ENCODE data around the gene ZSWIM9. TPM values are rescaled to one million over a fixed set of nuclear protein-coding genes. Genes with fewer than 3 reads are reported as not detected.

The ZSWIM9 gene
- total RNA-seq, 1 donor from 2014 or later: 13.4 TPM

DNA sequence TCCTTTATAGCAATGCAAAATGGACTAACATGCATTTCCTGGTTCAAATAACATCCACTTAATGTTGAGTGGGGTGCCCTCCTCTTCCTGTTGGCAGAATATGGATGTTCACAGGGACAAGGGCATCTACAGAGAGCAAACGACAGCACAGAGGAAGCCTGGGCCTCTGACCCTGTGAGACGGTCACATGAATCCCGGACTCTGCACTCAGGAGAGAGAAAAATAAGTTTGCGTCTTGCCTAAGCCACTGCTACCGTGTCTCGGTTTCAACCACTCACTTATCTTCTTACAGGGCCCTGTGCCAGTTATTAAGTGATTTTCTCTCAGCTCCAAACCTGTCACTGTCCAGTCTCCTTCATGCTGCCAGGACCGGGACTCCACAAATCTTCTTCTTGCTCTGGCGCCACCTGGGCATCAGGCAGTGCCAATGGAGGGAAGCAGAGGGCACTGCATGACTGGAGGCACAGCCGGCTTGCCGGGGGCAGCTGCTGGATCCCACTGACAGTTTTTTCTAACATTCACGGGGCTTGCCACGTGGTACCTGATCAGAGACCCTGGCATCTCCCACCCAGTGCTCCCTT, 12.2 kb upstream of the ZSWIM9 start:
- no peaks in the 10 kb centered on the region for H3K9me3 Mint-ChIP-seq
- peaks cover 21% of the 10 kb centered on the region for H3K36me3 Mint-ChIP-seq (ENCODE audit: low read depth)
- TF ChIP-seq, protein P1, sequence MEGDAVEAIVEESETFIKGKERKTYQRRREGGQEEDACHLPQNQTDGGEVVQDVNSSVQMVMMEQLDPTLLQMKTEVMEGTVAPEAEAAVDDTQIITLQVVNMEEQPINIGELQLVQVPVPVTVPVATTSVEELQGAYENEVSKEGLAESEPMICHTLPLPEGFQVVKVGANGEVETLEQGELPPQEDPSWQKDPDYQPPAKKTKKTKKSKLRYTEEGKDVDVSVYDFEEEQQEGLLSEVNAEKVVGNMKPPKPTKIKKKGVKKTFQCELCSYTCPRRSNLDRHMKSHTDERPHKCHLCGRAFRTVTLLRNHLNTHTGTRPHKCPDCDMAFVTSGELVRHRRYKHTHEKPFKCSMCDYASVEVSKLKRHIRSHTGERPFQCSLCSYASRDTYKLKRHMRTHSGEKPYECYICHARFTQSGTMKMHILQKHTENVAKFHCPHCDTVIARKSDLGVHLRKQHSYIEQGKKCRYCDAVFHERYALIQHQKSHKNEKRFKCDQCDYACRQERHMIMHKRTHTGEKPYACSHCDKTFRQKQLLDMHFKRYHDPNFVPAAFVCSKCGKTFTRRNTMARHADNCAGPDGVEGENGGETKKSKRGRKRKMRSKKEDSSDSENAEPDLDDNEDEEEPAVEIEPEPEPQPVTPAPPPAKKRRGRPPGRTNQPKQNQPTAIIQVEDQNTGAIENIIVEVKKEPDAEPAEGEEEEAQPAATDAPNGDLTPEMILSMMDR (conservative IDR thresholded peaks at IDR 0.05): no peak
- no peak for DNase-seq (ENCODE audit: low read depth, low spot score)
- H3K27ac Mint-ChIP-seq (ENCODE audit: unreplicated experiment): no peak overlapping the region
- no peak overlapping the region for H3K4me3 Mint-ChIP-seq
- H3K27me3 Mint-ChIP-seq (ENCODE audit: low read depth): no peaks in the 10 kb centered on the region
- H3K4me1 Mint-ChIP-seq: no peaks in the 10 kb centered on the region

DNA sequence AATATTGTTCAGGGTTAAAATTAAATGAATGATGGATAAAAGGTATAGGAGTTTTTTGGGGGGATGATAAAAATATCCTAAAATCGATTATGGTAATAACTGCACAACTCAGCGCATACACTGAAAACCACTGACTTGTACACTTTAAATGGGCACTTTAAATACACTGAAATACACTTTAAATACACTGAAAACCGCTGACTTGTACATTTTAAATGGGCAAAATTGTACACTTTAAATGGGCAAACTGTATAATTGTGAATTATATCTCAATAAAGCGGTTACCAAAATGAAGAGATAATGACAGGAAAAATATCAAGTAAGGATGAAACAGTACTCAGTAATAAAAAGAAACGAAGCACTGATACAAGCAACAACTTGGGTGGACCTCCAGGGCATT, 1.8 kb upstream of the ZSWIM9 start:
- H3K27ac Mint-ChIP-seq (ENCODE audit: unreplicated experiment): no peak overlapping the region
- peak overlapping the region; percentile 94 for H3K4me3 Mint-ChIP-seq
- peaks cover 22% of the 10 kb centered on the region for H3K4me1 Mint-ChIP-seq
- H3K27me3 Mint-ChIP-seq (ENCODE audit: low read depth): no peaks in the 10 kb centered on the region
- TF ChIP-seq, protein P1 (conservative IDR thresholded peaks at IDR 0.05): no peak
- peaks cover 6% of the 10 kb centered on the region for H3K36me3 Mint-ChIP-seq (ENCODE audit: low read depth)
- no peak for DNase-seq (ENCODE audit: low read depth, low spot score)
- no peaks in the 10 kb centered on the region for H3K9me3 Mint-ChIP-seq

DNA sequence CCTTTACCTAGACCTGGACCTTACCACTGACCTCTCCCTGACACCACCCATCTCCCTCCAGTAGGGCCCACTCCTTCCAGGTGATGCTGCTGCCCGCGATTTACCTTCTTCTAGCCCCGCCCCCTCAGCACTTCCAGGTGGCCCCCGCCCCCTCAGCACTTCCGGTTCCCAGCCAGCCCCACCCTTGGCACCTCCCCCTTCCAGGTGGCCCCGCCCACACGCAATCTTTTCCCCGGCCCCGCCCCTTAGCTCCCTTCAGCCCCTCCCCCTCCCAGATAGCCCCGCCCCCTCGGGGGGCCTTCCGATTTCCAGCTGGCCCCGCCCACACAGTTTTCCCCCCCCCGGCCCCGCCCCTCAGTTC, 922 bp upstream of the ZSWIM9 start:
- Mint-ChIP-seq H3K36me3 (ENCODE audit: low read depth) (peaks cover 11% of the 10 kb centered on the region), H3K4me3 (peak overlapping the region; percentile 94), H3K27me3 (ENCODE audit: low read depth) (no peaks in the 10 kb centered on the region), H3K4me1 (peaks cover 22% of the 10 kb centered on the region), H3K27ac (ENCODE audit: unreplicated experiment) (no peak overlapping the region), H3K9me3 (no peaks in the 10 kb centered on the region)
- DNase-seq (ENCODE audit: low read depth, low spot score): peak; percentile 74
- TF ChIP-seq, protein P1 (conservative IDR thresholded peaks at IDR 0.05): no peak

DNA sequence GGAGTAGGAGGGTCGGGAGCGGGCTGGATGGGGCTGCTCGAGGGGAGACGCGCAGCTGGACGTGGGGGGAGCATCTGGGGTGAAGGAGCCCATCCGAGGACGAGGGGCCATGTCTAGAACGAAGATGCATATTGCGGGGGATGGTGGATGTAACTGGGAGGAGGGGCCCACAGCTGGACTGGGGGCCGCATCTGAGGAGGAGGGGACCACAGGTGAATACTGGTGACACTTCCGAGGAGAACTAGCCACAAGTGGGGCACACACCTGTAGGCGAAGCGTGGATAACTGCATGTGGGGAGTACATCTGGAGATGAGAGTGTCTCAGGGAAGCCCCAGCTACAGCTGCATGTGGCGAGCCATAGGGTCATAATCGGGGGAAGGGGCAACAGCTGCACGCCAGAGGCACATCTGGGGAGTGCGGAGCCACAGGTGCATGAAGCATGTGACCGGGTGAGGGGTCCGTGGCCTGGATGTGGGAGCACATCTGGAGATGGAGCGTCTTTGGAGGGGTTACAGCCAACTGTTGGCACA, 402 bp downstream of the ZSWIM9 start:
- Mint-ChIP-seq H3K4me3 (peak overlapping the region; percentile 94), H3K9me3 (no peaks in the 10 kb centered on the region), H3K36me3 (ENCODE audit: low read depth) (peaks cover 17% of the 10 kb centered on the region), H3K27me3 (ENCODE audit: low read depth) (no peaks in the 10 kb centered on the region), H3K27ac (ENCODE audit: unreplicated experiment) (peak overlapping the region; percentile 95), H3K4me1 (peaks cover 22% of the 10 kb centered on the region)
- TF ChIP-seq, protein P1 (conservative IDR thresholded peaks at IDR 0.05): no peak
- no peak for DNase-seq (ENCODE audit: low read depth, low spot score)

DNA sequence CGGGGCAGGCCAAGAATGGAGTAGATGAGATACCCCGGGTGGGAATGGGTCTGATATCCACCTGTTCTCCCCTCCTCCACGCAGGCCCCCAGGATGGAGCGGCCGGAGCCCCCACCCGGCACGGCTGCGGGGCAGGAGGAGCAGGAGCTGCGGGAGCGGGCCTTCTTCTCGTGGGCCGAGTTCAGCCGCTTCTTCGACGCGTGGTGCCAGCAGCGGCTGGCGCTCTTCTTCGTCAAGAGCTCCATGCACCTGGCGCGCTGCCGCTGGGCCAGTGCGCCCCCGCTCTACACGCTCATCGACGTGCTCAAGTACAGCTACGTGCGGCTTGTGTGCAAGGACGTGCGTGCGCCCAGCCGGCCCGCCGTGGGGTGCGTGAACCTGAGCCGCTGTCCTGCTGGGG, 1.2 kb downstream of the ZSWIM9 start:
- Mint-ChIP-seq H3K4me3 (peak overlapping the region; percentile 94), H3K4me1 (peaks cover 22% of the 10 kb centered on the region), H3K27me3 (ENCODE audit: low read depth) (no peaks in the 10 kb centered on the region), H3K36me3 (ENCODE audit: low read depth) (peaks cover 19% of the 10 kb centered on the region), H3K27ac (ENCODE audit: unreplicated experiment) (no peak overlapping the region), H3K9me3 (no peaks in the 10 kb centered on the region)
- DNase-seq (ENCODE audit: low read depth, low spot score): no peak
- TF ChIP-seq, protein P1 (conservative IDR thresholded peaks at IDR 0.05): no peak

Data from neural crest cell (in vitro differentiated cells).